GM18907 (cell line): ENCODE measurements around the gene ADAMTS17.

Experiments
- ATAC-seq: cut with Tn5 transposase; IDR thresholded peaks from one replicate; pipeline ENCODE4 v1.9.1; 2021; ENCODE audit warnings: mild to moderate bottlenecking, moderate library complexity; ENCODE audit not compliant: unreplicated experiment

Gene ADAMTS17

GRCh38 chr15:100175406-100176114 is 166.2 kb downstream of the ADAMTS17 start:
- ATAC-seq = no peak

DNA sequence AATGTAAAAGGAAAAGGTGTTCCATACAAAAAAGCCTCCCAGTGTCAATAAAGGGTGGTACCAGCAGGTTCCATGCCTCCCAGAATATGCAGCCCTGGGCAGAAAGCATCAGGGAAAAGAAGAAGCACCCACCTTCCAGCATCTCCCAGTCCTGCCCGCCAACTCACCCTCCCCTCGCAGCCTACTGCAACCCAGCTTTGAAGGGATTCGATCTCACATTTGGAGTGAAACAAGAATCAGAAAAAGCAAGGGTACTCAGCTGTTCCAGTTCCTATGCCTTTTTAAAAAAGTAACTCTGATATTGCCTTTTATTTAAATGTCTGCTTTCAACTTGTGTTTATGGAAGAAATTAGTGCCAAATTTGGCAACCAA is 166.9 kb downstream of the ADAMTS17 start:
- no peak for ATAC-seq

GRCh38 chr15:100174159-100174903 is 167.4 kb downstream of the ADAMTS17 start:
- ATAC-seq = no peak

- ATAC-seq = no peak
Measured at GRCh38 chr15:100172356-100173024, 169.3 kb downstream of the ADAMTS17 start.

DNA sequence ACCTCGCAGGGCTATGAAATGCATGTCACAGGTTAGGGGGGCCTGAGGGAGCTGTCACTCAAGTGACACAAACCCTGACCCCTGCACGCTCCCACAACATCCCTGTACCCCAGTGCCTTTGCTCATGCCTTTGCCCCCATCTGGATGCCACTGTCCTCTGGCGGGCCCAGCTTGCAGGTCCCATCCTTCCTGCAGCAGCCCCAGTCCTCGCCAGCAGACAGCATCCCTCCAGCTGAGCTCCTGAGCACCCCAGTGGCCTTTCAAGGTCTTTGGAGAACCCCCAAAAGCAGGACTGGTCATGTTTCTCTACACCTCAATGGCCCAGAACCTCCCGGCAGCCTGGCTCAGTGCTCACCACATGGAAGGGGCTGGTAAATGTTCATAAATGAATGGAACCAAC is 170.4 kb downstream of the ADAMTS17 start:
- no peak for ATAC-seq

DNA sequence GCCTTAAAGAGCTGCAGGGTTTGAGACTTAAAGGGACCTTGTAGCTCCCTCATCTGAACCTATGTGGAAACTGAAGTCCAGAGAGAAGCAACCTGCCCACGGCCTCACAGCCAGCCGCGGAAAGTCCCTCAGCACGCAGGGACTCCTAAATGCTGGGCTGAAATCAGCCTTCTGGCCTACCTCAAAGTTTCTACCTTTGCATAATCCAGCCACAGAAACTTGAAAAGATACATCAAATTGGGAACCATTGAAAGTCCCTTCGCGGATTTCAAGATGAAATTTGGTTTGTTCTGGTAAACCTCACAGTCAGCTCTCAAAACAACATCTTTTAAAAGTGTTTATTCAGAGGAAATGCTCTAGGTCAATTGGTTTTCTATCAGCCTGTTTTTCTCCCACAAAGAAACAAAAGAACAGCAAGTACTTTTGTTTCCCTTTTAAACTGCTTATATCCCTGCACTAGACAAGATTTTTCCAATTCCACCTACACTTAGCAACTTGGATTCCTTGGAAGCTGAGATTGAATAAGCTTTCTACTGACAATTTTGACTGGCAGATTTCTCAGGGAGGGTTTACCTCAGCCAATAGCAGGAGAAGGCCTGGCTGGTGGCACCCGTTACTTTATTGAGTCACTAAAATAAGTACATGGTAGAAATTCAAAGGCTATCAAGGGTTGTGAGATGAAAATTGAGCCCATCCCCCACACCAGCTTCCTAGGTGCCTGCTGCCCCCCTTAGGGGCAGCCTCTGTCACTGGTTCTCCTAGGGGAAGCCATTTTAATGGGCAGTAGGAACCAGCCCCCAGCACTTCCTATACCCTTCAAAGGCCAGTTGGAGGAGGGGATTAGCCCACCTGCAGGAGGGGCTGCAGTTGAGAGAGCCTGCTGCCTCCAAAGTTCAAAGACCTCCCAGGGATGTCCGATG is 171.2 kb downstream of the ADAMTS17 start:
- ATAC-seq = peak; percentile 96

- ATAC-seq = peak; percentile 16
Measured at GRCh38 chr15:100169615-100170290, 172.0 kb downstream of the ADAMTS17 start.

- ATAC-seq = no peak
Measured at GRCh38 chr15:100168787-100169186, 173.0 kb downstream of the ADAMTS17 start.

DNA sequence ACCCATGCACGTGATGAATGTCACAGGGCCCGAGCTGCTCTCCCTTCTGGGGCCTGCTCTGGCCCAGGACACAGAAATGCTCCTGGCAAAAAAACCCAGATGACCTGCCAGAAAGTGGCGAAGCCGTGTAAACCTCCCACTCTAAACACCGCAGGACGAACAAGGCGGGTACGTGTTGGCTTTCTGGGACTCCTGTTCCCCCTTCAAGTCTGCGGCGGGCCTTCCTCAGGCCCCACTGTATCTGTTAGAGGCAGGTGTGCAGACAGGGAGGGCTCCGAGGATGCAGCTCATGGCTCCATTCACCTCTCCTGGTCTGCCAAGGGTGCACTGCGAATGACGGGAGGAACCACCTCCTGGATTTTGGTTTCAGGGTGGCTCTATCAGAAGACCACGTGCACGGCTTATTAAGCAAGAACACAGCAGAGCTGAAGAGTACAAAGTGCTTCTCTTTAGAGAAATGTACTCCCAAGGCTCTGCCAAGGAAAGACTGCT is 173.8 kb downstream of the ADAMTS17 start:
- ATAC-seq = no peak

DNA sequence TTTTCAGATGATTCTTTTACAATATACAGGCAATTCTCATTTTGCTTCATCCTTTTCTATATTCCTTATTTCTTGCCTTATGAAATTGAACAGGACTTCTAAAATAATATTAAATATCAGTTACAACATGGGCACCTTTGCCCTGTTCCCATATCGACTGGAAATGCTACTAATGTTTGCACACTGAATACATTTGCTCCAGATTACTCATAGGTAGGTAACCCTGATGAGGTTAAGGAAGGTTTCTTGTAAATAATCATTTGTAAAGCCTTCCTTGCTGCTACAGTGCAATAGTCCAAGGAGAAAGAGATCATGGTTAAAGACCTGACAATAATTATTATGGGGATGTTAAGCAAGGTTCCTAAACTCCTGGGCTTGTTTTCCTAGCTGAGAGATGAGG is 175.5 kb downstream of the ADAMTS17 start:
- ATAC-seq = no peak

DNA sequence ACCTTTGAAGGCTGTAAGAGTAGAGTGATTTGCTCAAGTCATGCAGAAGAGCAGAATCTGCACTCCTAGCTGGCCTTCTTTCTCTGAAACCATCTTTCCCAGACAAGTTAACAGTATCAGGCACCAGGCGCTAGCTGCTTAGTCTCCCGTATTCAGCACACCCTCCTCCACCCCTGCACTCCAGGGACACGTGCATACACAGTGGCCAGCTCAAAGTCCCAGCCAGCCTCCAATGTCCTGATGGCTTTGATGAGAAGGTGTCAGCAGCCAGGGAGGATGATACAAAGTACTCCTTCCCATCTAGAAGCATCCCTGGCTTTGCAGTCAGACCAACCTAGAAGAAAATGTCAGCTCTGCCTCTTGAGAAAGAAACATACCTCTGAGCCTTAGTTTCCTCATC is 177.8 kb downstream of the ADAMTS17 start:
- no peak for ATAC-seq

GRCh38 chr15:100160953-100161352 is 180.8 kb downstream of the ADAMTS17 start:
- ATAC-seq = no peak

- no peak for ATAC-seq
Measured at GRCh38 chr15:100159436-100159835, 182.3 kb downstream of the ADAMTS17 start.

- no peak for ATAC-seq
Measured at GRCh38 chr15:100158356-100158755, 183.4 kb downstream of the ADAMTS17 start.

GRCh38 chr15:100156201-100156600 is 185.6 kb downstream of the ADAMTS17 start:
- no peak for ATAC-seq

DNA sequence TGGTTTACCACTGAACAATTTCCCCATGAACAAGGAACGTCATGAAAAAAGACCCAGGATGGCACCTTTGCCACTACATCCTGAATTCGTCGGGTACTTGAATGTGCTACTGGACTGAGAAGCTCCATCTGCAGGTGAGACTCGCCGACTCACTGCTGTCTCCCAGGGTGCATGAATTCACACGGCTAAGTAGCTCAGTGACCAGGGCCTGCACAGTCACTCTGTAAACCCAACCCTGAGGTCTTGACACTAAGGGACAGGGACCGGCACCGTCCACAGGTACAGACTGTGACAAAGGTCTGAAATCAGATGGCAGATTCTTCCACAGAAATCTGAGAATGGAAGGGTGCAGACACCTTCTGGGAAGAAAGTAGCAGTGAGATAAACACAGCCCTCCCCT is 187.4 kb downstream of the ADAMTS17 start:
- ATAC-seq = no peak

DNA sequence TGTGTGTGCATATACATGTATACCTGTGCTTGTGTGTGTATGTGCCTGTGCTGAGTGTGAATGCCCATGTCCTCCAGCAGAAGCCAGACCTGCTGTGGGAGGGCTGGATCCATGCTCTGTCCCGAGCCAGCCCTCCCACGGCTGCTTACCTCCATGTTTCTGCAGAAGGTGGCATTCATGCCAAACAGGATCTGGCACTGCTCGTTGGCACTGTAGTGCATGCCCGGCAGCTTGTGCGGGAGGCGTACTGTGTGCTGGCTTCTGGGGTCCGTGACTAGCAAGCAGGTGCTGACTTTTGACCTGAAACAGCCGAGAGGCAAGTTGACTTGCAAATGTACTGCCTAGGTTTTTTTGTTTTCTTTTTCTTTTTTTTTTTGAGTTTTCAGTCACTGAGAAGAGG is 189.3 kb downstream of the ADAMTS17 start:
- no peak for ATAC-seq

DNA sequence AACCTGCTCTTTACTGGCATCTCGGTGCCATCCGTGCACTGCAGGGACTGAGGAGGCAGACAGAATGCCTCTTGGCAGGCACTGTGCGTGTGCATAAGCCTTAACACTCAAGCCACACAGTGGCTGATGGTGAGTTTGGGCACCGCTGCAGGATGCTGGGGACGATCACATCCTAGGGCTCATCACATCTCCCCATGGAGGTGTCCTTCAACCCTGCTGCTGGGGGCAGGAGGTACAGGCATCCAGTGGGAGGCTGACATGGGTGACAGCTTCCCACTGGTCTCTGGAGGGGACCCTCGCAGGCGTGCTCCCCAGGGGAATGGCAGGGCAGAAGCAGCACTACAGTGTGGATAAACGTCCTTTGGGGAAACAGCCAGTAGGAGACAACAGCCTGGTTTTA is 190.9 kb downstream of the ADAMTS17 start:
- ATAC-seq = no peak

- no peak for ATAC-seq
Measured at GRCh38 chr15:100147828-100148227, 193.9 kb downstream of the ADAMTS17 start.

GRCh38 chr15:100143378-100143777 is 198.4 kb downstream of the ADAMTS17 start:
- no peak for ATAC-seq
